ENCODE data around the gene HDLBP. TPM values are rescaled to one million over a fixed set of nuclear protein-coding genes. Genes with fewer than 3 reads are reported as not detected.
A peak's percentile ranks its signal among the peaks of the same experiment; 100 is the strongest.

The HDLBP gene, protein sequence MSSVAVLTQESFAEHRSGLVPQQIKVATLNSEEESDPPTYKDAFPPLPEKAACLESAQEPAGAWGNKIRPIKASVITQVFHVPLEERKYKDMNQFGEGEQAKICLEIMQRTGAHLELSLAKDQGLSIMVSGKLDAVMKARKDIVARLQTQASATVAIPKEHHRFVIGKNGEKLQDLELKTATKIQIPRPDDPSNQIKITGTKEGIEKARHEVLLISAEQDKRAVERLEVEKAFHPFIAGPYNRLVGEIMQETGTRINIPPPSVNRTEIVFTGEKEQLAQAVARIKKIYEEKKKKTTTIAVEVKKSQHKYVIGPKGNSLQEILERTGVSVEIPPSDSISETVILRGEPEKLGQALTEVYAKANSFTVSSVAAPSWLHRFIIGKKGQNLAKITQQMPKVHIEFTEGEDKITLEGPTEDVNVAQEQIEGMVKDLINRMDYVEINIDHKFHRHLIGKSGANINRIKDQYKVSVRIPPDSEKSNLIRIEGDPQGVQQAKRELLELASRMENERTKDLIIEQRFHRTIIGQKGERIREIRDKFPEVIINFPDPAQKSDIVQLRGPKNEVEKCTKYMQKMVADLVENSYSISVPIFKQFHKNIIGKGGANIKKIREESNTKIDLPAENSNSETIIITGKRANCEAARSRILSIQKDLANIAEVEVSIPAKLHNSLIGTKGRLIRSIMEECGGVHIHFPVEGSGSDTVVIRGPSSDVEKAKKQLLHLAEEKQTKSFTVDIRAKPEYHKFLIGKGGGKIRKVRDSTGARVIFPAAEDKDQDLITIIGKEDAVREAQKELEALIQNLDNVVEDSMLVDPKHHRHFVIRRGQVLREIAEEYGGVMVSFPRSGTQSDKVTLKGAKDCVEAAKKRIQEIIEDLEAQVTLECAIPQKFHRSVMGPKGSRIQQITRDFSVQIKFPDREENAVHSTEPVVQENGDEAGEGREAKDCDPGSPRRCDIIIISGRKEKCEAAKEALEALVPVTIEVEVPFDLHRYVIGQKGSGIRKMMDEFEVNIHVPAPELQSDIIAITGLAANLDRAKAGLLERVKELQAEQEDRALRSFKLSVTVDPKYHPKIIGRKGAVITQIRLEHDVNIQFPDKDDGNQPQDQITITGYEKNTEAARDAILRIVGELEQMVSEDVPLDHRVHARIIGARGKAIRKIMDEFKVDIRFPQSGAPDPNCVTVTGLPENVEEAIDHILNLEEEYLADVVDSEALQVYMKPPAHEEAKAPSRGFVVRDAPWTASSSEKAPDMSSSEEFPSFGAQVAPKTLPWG (N-terminal part only)
- polyA plus RNA-seq (2013, experiment 1 of 2): 303 TPM
- polyA plus RNA-seq (2013, experiment 2 of 2): 315 TPM

- Histone ChIP-seq H3K4ac (ENCODE audit: low read depth, low read length) (peak within 1 kb of the TSS; percentile 100), H3K23ac (ENCODE audit: low read length) (peak within 1 kb of the TSS; percentile 99), H3K9ac (ENCODE audit: low read length) (peak within 1 kb of the TSS; percentile 100), H3K18ac (ENCODE audit: low read length) (peak within 1 kb of the TSS; percentile 83), H2BK15ac (replicated peaks; ENCODE audit: low read depth) (no peak within 1 kb of the TSS), H2BK120ac (ENCODE audit: low read depth, low read length) (no peak within 1 kb of the TSS), H3K27me3 (ENCODE audit: insufficient read depth, low read length, poor library complexity) (no peaks in the 10 kb centered on the region), H2AK5ac (ENCODE audit: low read length) (peak within 1 kb of the TSS; percentile 80), H4K5ac (ENCODE audit: low read length) (peak within 1 kb of the TSS; percentile 79), H2BK5ac (ENCODE audit: low read length) (peak within 1 kb of the TSS; percentile 100), H3K79me2 (ENCODE audit: control insufficient read depth, insufficient read depth, low read length) (peaks cover 87% of the 10 kb centered on the region), H3K4me1 (ENCODE audit: control insufficient read depth, low read depth, low read length) (peaks cover 10% of the 10 kb centered on the region), H3K4me3 (ENCODE audit: low read length) (peak within 1 kb of the TSS; percentile 99), H3K36me3 (ENCODE audit: control insufficient read depth, insufficient read depth, low read length) (no peaks in the 10 kb centered on the region), H3K56ac (ENCODE audit: low read length) (peak within 1 kb of the TSS; percentile 100), H3K4me2 (ENCODE audit: low read length) (peak within 1 kb of the TSS; percentile 98), H3K79me1 (ENCODE audit: low read length) (peaks cover 9% of the 10 kb centered on the region), H3K27ac (ENCODE audit: low read depth, low read length) (peak within 1 kb of the TSS; percentile 98), H4K8ac (ENCODE audit: low read depth, low read length) (peak within 1 kb of the TSS; percentile 31)
- peak; percentile 99 for DNase-seq
- no CpG with 5 or more reads among the region's 73 CpGs for WGBS (ENCODE audit: extremely low coverage, insufficient coverage, low lambda C conversion rate)
Measured at GRCh38 chr2:241315093-241315878, at the start of gene HDLBP. TSS of gene HDLBP (minus strand) at chr2:241315672. CDS start at chr2:241266869, 48,803 bp downstream.

DNA sequence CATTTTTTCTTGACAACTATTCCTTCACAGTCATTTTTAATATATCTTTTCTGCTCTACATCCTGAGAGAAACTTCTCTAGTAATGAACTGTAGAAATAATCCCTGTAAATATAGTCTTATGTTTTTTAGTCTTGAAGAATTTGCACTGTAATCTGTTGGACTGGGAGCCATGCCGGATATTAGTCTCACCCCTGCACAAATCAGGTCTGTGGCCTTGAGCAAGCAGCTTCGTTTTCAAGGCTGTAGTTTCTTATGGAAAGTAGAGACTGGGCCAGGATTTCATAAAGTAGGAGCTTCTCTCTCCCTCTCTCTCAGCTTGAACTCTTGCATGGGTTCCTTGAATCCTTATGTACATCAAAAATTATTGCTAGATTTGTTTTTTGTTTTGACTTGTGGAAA is 49.3 kb upstream of the HDLBP start:
- Histone ChIP-seq H3K23ac (ENCODE audit: low read length) (no peak overlapping the region), H3K79me1 (ENCODE audit: low read length) (peaks cover 20% of the 10 kb centered on the region), H3K18ac (ENCODE audit: low read length) (no peak overlapping the region)

GRCh38 chr2:241363426-241363825 is 48.0 kb upstream of the HDLBP start:
- Histone ChIP-seq H3K4me2 (ENCODE audit: low read length) (no peak overlapping the region), H2BK5ac (ENCODE audit: low read length) (no peak overlapping the region), H3K56ac (ENCODE audit: low read length) (no peak overlapping the region), H4K8ac (ENCODE audit: low read depth, low read length) (no peak overlapping the region), H3K4ac (ENCODE audit: low read depth, low read length) (no peak overlapping the region), H4K5ac (ENCODE audit: low read length) (no peak overlapping the region), H2AK5ac (ENCODE audit: low read length) (no peak overlapping the region), H3K27me3 (ENCODE audit: insufficient read depth, low read length, poor library complexity) (no peaks in the 10 kb centered on the region), H3K79me1 (ENCODE audit: low read length) (peaks cover 27% of the 10 kb centered on the region), H2BK15ac (replicated peaks; ENCODE audit: low read depth) (no peak overlapping the region), H2BK120ac (ENCODE audit: low read depth, low read length) (no peak overlapping the region), H3K4me1 (ENCODE audit: control insufficient read depth, low read depth, low read length) (peaks cover 4% of the 10 kb centered on the region), H3K9ac (ENCODE audit: low read length) (no peak overlapping the region), H3K79me2 (ENCODE audit: control insufficient read depth, insufficient read depth, low read length) (peaks cover 29% of the 10 kb centered on the region), H3K36me3 (ENCODE audit: control insufficient read depth, insufficient read depth, low read length) (no peaks in the 10 kb centered on the region), H3K18ac (ENCODE audit: low read length) (no peak overlapping the region), H3K4me3 (ENCODE audit: low read length) (no peak overlapping the region), H3K23ac (ENCODE audit: low read length) (no peak overlapping the region), H3K27ac (ENCODE audit: low read depth, low read length) (no peak overlapping the region)
- no peak for DNase-seq
- WGBS (ENCODE audit: extremely low coverage, insufficient coverage, low lambda C conversion rate): no CpG with 5 or more reads among the region's 7 CpGs

More for the DNA sequence above, 49.3 kb upstream of the HDLBP start:
- Histone ChIP-seq H2BK120ac (ENCODE audit: low read depth, low read length) (no peak overlapping the region), H3K4me3 (ENCODE audit: low read length) (no peak overlapping the region), H4K8ac (ENCODE audit: low read depth, low read length) (no peak overlapping the region), H3K79me2 (ENCODE audit: control insufficient read depth, insufficient read depth, low read length) (peaks cover 16% of the 10 kb centered on the region), H3K27me3 (ENCODE audit: insufficient read depth, low read length, poor library complexity) (no peaks in the 10 kb centered on the region), H3K9ac (ENCODE audit: low read length) (no peak overlapping the region), H3K36me3 (ENCODE audit: control insufficient read depth, insufficient read depth, low read length) (no peaks in the 10 kb centered on the region), H2BK15ac (replicated peaks; ENCODE audit: low read depth) (no peak overlapping the region), H3K56ac (ENCODE audit: low read length) (no peak overlapping the region), H2BK5ac (ENCODE audit: low read length) (no peak overlapping the region), H3K4me2 (ENCODE audit: low read length) (no peak overlapping the region), H3K4me1 (ENCODE audit: control insufficient read depth, low read depth, low read length) (peaks cover 3% of the 10 kb centered on the region), H4K5ac (ENCODE audit: low read length) (no peak overlapping the region), H2AK5ac (ENCODE audit: low read length) (no peak overlapping the region), H3K4ac (ENCODE audit: low read depth, low read length) (no peak overlapping the region), H3K27ac (ENCODE audit: low read depth, low read length) (no peak overlapping the region)
- no CpG with 5 or more reads among the region's 2 CpGs for WGBS (ENCODE audit: extremely low coverage, insufficient coverage, low lambda C conversion rate)
- DNase-seq: no peak

DNA sequence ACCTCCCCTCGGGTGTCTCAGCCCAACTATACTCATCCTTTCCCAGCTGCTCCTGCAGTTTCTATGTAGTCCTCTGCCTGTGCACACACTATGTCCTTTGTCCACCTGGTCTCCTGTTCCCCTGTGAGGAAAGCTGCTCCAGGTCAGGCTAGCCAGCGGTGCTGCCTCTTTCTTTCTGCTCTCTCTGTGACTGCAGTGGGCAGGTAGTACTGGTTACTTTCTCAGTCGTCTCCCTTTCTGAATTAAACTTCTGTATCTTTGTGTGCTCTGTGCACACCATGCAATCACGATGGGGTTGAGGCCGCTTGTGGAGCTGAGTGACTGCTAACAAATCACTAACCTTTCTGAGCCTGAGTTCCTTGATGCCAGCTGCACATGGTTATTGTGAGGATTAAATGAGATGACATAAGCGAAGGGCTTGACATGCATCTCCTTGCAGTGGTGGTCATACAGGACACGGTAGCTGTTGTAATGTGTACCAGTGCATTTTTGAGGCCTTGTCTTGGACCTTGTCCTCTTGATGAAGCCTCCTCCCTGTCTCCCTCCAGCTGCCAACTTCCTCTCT is 44.1 kb upstream of the HDLBP start:
- Histone ChIP-seq H2BK120ac (ENCODE audit: low read depth, low read length) (no peak overlapping the region), H3K4me3 (ENCODE audit: low read length) (no peak overlapping the region), H4K5ac (ENCODE audit: low read length) (no peak overlapping the region), H3K4me1 (ENCODE audit: control insufficient read depth, low read depth, low read length) (peaks cover 15% of the 10 kb centered on the region), H2AK5ac (ENCODE audit: low read length) (no peak overlapping the region), H3K9ac (ENCODE audit: low read length) (no peak overlapping the region), H2BK5ac (ENCODE audit: low read length) (no peak overlapping the region), H3K56ac (ENCODE audit: low read length) (peak overlapping the region; percentile 34), H4K8ac (ENCODE audit: low read depth, low read length) (no peak overlapping the region), H3K27ac (ENCODE audit: low read depth, low read length) (no peak overlapping the region), H3K4ac (ENCODE audit: low read depth, low read length) (no peak overlapping the region), H3K36me3 (ENCODE audit: control insufficient read depth, insufficient read depth, low read length) (no peaks in the 10 kb centered on the region), H3K79me1 (ENCODE audit: low read length) (peaks cover 29% of the 10 kb centered on the region), H3K18ac (ENCODE audit: low read length) (no peak overlapping the region), H2BK15ac (replicated peaks; ENCODE audit: low read depth) (no peak overlapping the region), H3K23ac (ENCODE audit: low read length) (no peak overlapping the region), H3K4me2 (ENCODE audit: low read length) (no peak overlapping the region), H3K79me2 (ENCODE audit: control insufficient read depth, insufficient read depth, low read length) (peaks cover 42% of the 10 kb centered on the region), H3K27me3 (ENCODE audit: insufficient read depth, low read length, poor library complexity) (no peaks in the 10 kb centered on the region)
- no CpG with 5 or more reads among the region's 7 CpGs for WGBS (ENCODE audit: extremely low coverage, insufficient coverage, low lambda C conversion rate)
- DNase-seq: no peak

GRCh38 chr2:241358470-241358869 is 43.0 kb upstream of the HDLBP start:
- Histone ChIP-seq H4K8ac (ENCODE audit: low read depth, low read length) (no peak overlapping the region), H3K27me3 (ENCODE audit: insufficient read depth, low read length, poor library complexity) (no peaks in the 10 kb centered on the region), H3K4me2 (ENCODE audit: low read length) (no peak overlapping the region), H3K27ac (ENCODE audit: low read depth, low read length) (no peak overlapping the region), H3K18ac (ENCODE audit: low read length) (no peak overlapping the region), H2BK120ac (ENCODE audit: low read depth, low read length) (no peak overlapping the region), H3K56ac (ENCODE audit: low read length) (peak overlapping the region; percentile 4), H3K4me3 (ENCODE audit: low read length) (no peak overlapping the region), H3K79me1 (ENCODE audit: low read length) (peaks cover 26% of the 10 kb centered on the region), H3K36me3 (ENCODE audit: control insufficient read depth, insufficient read depth, low read length) (no peaks in the 10 kb centered on the region), H3K23ac (ENCODE audit: low read length) (no peak overlapping the region), H2BK15ac (replicated peaks; ENCODE audit: low read depth) (no peak overlapping the region), H3K4ac (ENCODE audit: low read depth, low read length) (no peak overlapping the region), H3K79me2 (ENCODE audit: control insufficient read depth, insufficient read depth, low read length) (peaks cover 40% of the 10 kb centered on the region), H4K5ac (ENCODE audit: low read length) (no peak overlapping the region), H2AK5ac (ENCODE audit: low read length) (no peak overlapping the region), H2BK5ac (ENCODE audit: low read length) (no peak overlapping the region), H3K9ac (ENCODE audit: low read length) (no peak overlapping the region), H3K4me1 (ENCODE audit: control insufficient read depth, low read depth, low read length) (peaks cover 18% of the 10 kb centered on the region)
- no CpG with 5 or more reads among the region's 5 CpGs for WGBS (ENCODE audit: extremely low coverage, insufficient coverage, low lambda C conversion rate)
- DNase-seq: no peak

All from mesendoderm (in vitro differentiated cells).